KMS-11 (cell line): ENCODE data around the gene RELT.
A peak's percentile ranks its signal among the peaks of the same experiment; 100 is the strongest.

Source experiments
- H2AFZ ChIP-seq: fragments of 200-600 bp; sonication (generic); 2 replicates; pipeline ENCODE4 v1.6.1; 2016; ENCODE audit warnings: antibody characterized with exemption, mixed run types, low read depth
- H3K27ac ChIP-seq: fragments of 200-600 bp; sonication (generic); 2 replicates; pipeline ENCODE4 v1.6.1; 2016; ENCODE audit warnings: mild to moderate bottlenecking, mixed run types
- H3K27me3 ChIP-seq: fragments of 200-600 bp; sonication (generic); 2 replicates; pipeline ENCODE4 v1.6.1; 2017; ENCODE audit warnings: mild to moderate bottlenecking, low read depth, mixed run types, moderate library complexity; ENCODE audit not compliant: insufficient read depth
- H3K36me3 ChIP-seq: fragments of 200-600 bp; sonication (generic); 2 replicates; pipeline ENCODE4 v1.6.1; 2017; ENCODE audit warnings: mild to moderate bottlenecking, mixed run types; ENCODE audit not compliant: insufficient read depth
- H3K4me1 ChIP-seq: fragments of 200-600 bp; sonication (generic); 2 replicates; pipeline ENCODE4 v1.6.1; 2016; ENCODE audit warnings: mild to moderate bottlenecking, low read depth, mixed run types; ENCODE audit not compliant: poor library complexity, severe bottlenecking
- H3K4me2 ChIP-seq: fragments of 200-600 bp; sonication (generic); 2 replicates; pipeline ENCODE4 v1.7.0; 2016; ENCODE audit warnings: mild to moderate bottlenecking, mixed run types
- H3K4me3 ChIP-seq: fragments of 200-600 bp; sonication (generic); IDR thresholded peaks from 2 replicates; pipeline ENCODE4 v1.6.1; 2017; ENCODE audit warnings: low read depth, low read length, mixed read lengths; ENCODE audit not compliant: insufficient read depth
- H3K79me2 ChIP-seq: fragments of 200-600 bp; sonication (generic); 2 replicates; pipeline ENCODE4 v1.6.1; 2016; ENCODE audit warnings: low read depth, mixed run types; ENCODE audit not compliant: insufficient read depth
- H3K9ac ChIP-seq: fragments of 200-600 bp; sonication (generic); 2 replicates; pipeline ENCODE4 v1.6.1; 2016; ENCODE audit warnings: mild to moderate bottlenecking, mixed run types
- H4K20me1 ChIP-seq: fragments of 200-600 bp; sonication (generic); 2 replicates; pipeline ENCODE4 v1.6.1; 2016; ENCODE audit warnings: mild to moderate bottlenecking, mixed run types; ENCODE audit not compliant: insufficient read depth
- TF ChIP-seq, protein P1 (sequence below): fragments of 200-600 bp; sonication (generic); conservative IDR thresholded peaks from 2 replicates; pipeline ENCODE4 v1.6.1; 2017; ENCODE audit warnings: low read depth, mild to moderate bottlenecking, antibody characterized with exemption, low read length, moderate library complexity, mixed read lengths

RELT gene

DNA sequence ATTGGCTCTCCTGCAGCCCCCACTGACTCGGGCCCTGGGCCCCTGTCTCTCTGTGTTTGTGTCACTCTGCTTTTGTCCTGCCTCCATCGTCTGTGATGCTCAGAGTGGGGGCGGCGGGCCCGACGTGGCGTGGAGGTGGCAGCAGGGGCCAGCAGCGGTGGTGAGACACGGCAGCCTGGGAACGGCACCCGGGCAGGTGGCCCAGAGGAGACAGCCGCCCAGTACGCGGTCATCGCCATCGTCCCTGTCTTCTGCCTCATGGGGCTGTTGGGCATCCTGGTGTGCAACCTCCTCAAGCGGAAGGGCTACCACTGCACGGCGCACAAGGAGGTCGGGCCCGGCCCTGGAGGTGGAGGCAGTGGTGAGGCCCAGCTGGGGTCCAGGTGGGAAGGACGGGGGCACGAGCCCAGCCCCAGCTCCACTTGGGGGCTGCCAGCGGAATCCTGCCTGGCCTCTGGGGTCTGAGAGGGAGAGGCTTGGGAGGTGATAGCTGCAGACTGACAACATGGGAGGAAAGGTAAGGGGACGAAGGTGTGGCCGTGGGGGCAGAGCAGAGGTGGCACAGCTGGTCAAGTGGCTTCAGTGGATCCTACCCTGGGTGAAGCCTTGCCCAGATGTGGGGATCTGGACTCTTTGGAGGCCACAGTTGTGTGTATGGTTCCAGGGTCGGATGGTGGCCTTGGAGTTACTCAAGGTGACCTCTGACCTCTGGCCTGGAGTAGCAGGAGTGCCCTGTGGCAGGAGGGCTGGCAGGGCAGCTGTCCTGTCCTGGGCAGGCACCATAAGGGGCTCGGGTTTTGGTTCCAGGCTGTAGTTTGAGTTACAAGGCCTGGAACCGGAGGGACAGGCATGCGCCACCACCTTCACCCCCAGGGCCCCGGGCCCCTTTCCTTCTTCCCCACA is 16.2 kb downstream of the RELT start:
- Histone ChIP-seq H3K4me2 (no peak overlapping the region), H3K27me3 (no peaks in the 10 kb centered on the region), H3K9ac (no peak overlapping the region), H3K36me3 (no peaks in the 10 kb centered on the region), H2AFZ (no peak overlapping the region), H3K27ac (no peak overlapping the region), H3K4me1 (peaks cover under 1% of the 10 kb centered on the region), H3K4me3 (no peak overlapping the region), H4K20me1 (no peaks in the 10 kb centered on the region), H3K79me2 (no peaks in the 10 kb centered on the region)
- TF ChIP-seq, protein P1, sequence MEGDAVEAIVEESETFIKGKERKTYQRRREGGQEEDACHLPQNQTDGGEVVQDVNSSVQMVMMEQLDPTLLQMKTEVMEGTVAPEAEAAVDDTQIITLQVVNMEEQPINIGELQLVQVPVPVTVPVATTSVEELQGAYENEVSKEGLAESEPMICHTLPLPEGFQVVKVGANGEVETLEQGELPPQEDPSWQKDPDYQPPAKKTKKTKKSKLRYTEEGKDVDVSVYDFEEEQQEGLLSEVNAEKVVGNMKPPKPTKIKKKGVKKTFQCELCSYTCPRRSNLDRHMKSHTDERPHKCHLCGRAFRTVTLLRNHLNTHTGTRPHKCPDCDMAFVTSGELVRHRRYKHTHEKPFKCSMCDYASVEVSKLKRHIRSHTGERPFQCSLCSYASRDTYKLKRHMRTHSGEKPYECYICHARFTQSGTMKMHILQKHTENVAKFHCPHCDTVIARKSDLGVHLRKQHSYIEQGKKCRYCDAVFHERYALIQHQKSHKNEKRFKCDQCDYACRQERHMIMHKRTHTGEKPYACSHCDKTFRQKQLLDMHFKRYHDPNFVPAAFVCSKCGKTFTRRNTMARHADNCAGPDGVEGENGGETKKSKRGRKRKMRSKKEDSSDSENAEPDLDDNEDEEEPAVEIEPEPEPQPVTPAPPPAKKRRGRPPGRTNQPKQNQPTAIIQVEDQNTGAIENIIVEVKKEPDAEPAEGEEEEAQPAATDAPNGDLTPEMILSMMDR = no peak

DNA sequence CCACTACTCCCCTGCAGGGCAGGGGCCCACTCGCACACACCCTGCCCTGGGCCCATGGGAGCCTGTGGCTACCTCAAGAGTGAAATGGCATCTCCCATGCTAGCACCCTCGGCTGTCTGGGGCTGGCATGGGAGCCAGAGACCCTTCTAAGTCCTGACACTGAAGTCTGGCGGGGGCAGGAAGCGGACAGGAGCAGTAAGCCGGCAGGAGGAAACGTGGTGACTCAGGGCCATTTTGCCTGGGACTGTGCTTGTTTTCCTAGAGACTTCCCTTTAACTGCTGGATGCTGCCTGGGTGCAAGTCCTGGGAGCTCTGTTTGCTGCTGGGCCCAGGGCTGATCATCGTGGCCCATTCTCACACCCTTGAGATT is 16.8 kb downstream of the RELT start:
- TF ChIP-seq, protein P1 = no peak
- H3K4me2 ChIP-seq = no peak overlapping the region
- H3K9ac ChIP-seq = no peak overlapping the region
- H2AFZ ChIP-seq = no peak overlapping the region
- no peak overlapping the region for H3K27ac ChIP-seq
- H3K79me2 ChIP-seq = no peaks in the 10 kb centered on the region
- no peak overlapping the region for H3K4me3 ChIP-seq
- H3K27me3 ChIP-seq = no peaks in the 10 kb centered on the region
- H3K4me1 ChIP-seq = no peaks in the 10 kb centered on the region
- H4K20me1 ChIP-seq = no peaks in the 10 kb centered on the region
- H3K36me3 ChIP-seq = no peaks in the 10 kb centered on the region

DNA sequence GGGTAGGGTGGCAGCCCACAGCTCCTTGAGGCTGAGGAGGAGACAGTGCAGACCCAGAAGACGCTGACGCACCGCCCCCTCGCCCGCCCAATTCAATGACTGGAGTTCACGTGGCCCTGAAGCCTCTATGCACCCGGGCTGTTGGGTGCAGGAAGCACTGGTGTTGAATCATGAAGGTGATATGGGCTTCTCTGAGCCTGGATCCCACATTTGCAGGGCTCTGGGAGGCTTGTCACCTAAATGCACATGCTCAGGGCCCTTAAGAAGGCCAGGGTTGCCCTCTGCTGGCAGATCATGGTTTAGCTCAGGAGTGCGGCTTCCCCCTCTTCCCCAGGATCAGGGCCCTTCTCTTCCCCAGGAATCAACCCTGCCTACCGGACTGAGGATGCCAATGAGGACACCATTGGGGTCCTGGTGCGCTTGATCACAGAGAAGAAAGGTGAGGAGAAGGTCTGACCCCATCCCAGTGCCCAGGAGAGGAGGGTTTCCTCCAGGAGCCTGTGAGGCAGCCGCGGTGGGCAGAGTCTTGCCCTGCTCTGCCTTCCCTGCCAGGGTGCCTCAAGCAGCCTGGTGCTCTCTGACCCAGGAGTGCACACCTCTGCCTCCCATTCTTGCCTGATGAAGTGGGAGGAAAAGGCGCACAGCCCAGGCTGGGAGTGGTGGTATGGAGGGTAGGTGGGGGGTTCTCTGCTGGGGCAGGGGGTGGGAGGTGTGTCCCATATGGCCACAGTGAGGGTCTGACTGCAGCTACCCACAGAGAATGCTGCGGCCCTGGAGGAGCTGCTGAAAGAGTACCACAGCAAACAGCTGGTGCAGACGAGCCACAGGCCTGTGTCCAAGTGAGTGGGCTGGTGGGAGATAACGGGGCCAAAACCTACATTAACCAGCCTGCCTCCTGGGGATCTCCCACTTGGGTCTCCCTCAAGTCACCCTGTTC is 17.5 kb downstream of the RELT start:
- TF ChIP-seq, protein P1 = peak; percentile 78
- H3K4me1 ChIP-seq = no peaks in the 10 kb centered on the region
- H3K27ac ChIP-seq = no peak overlapping the region
- H4K20me1 ChIP-seq = no peaks in the 10 kb centered on the region
- H3K79me2 ChIP-seq = no peaks in the 10 kb centered on the region
- no peak overlapping the region for H3K9ac ChIP-seq
- no peak overlapping the region for H3K4me3 ChIP-seq
- no peak overlapping the region for H3K4me2 ChIP-seq
- no peak overlapping the region for H2AFZ ChIP-seq
- no peaks in the 10 kb centered on the region for H3K27me3 ChIP-seq
- H3K36me3 ChIP-seq = no peaks in the 10 kb centered on the region

DNA sequence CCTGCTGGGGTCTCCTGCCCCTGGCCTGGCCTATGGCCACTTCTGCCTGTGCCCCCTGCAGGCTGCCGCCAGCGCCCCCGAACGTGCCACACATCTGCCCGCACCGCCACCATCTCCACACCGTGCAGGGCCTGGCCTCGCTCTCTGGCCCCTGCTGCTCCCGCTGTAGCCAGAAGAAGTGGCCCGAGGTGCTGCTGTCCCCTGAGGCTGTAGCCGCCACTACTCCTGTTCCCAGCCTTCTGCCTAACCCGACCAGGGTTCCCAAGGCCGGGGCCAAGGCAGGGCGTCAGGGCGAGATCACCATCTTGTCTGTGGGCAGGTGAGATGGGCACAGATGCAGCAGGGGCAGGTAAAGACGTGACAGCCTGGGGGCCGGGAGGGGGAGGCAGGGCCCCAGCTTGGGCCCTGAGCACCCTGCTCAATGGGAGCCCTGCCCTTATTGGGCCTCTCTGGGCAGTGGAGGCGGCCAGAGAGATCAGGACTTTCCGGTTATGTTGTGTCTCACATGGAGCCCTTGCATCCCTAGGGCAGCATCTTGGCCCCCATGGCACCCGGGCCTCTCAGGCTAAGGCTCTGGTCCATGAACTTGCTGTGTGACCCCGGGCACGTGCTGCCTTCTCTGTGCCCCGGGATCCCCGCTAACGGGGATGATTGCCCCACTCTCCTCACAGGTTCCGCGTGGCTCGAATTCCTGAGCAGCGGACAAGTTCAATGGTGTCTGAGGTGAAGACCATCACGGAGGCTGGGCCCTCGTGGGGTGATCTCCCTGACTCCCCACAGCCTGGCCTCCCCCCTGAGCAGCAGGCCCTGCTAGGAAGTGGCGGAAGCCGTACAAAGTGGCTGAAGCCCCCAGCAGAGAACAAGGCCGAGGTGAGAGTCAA is 18.5 kb downstream of the RELT start:
- no peaks in the 10 kb centered on the region for H3K79me2 ChIP-seq
- H3K9ac ChIP-seq = no peak overlapping the region
- H3K4me2 ChIP-seq = no peak overlapping the region
- TF ChIP-seq, protein P1 = no peak
- H2AFZ ChIP-seq = no peak overlapping the region
- H3K27ac ChIP-seq = no peak overlapping the region
- no peak overlapping the region for H3K4me3 ChIP-seq
- no peaks in the 10 kb centered on the region for H3K36me3 ChIP-seq
- H3K27me3 ChIP-seq = no peaks in the 10 kb centered on the region
- no peaks in the 10 kb centered on the region for H4K20me1 ChIP-seq
- peaks cover 5% of the 10 kb centered on the region for H3K4me1 ChIP-seq
